GM12874 (cell line): Measurements from ENCODE around the gene ARHGAP6.

Source experiments
- CTCF ChIP-seq: IDR thresholded peaks from 2 replicates; pipeline ENCODE4 v1.5.1; 2011; ENCODE audit warnings: low read depth, mild to moderate bottlenecking, control low read depth, low read length, moderate library complexity; ENCODE audit not compliant: insufficient read depth

ARHGAP6 gene

GRCh38 chrX:11474576-11474975 is 191.1 kb downstream of the ARHGAP6 start:
- TF ChIP-seq CTCF = no peak

GRCh38 chrX:11474021-11474420 is 191.7 kb downstream of the ARHGAP6 start:
- no peak for TF ChIP-seq CTCF

GRCh38 chrX:11472879-11473278 is 192.8 kb downstream of the ARHGAP6 start:
- TF ChIP-seq CTCF = no peak

GRCh38 chrX:11472381-11472780 is 193.3 kb downstream of the ARHGAP6 start:
- no peak for TF ChIP-seq CTCF

- TF ChIP-seq CTCF = no peak
Observed at GRCh38 chrX:11470250-11470974, 195.3 kb downstream of the ARHGAP6 start.

GRCh38 chrX:11465648-11466411 is 199.9 kb downstream of the ARHGAP6 start:
- TF ChIP-seq CTCF = no peak

- TF ChIP-seq CTCF = no peak
Observed at GRCh38 chrX:11464836-11465463, 200.8 kb downstream of the ARHGAP6 start.
